HG03354 (cell line): Measurements from ENCODE around the gene OR6S1.
"Not testable (repeated sequence)": the region's sequence is repeated elsewhere in the genome, so short reads cannot be mapped to it uniquely, and the experiment has no call there.

Source experiments
- ATAC-seq: cut with Tn5 transposase; IDR thresholded peaks from one replicate; pipeline ENCODE4 v1.9.1; 2021; ENCODE audit warnings: mild to moderate bottlenecking; ENCODE audit not compliant: unreplicated experiment, poor library complexity, severe bottlenecking

OR6S1 gene

DNA sequence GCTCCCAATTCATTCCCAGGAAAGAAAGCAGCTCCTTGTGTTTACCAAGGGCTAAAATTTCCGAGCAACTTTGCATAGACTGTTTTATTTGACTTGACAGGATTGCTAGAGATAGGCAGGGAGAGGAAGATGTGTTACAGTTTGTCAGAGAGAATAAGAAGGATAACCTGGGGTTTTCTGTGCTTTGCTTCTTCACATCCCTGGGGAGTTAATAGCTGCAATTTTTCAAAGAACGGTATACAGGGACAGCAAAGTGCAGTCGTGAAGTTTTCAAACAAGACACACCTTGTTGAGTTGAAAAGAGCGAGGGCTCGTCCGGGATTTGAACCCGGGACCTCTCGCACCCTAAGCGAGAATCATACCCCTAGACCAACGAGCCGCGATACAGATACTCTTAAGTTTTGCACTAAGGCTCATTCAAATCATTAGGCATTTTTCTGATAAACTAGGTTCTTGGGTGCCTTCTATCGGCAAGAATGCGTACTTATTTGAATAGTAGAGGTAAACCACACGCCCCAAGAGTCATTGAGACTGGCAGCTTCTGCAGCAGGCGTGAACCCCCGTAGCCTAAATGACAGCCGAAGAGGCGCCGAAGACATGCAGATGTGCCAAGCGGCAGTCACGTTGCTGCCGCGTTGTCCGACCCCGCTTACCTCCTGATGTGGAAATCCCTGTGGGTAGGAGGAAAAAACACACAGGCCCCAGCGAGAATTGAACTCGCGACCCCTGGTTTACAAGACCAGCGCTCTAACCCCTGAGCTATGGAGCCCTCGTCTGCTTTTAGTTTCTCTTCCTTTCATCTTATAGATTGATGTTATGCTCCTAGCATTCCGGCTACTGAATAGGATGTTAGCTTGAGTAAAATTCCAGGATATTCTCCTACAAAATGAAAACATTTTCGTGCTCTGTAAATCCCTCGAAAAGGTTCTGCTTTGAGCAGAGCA lies 28.1 kb downstream of the OR6S1 start:
- ATAC-seq = peak; percentile 71

DNA sequence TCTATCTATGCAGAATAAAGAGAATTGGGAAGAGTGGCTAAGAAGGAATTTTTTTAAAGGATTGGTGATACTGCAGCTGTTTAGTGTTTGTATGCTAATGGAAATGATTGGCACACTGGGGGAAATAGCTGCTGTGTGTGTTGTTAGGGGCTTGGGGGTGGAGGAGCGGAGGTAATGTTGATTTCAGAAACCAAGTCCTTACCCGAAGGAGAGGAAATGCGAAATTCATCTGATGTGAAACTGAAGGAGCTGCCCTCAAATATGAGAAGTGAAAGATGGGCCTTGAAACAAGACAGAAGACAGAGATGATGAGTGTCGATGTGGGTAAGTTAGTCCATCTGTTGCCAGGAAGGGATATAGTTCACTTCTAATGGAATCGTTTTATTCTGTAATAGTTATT lies 29.1 kb downstream of the OR6S1 start:
- peak; percentile 18 for ATAC-seq

DNA sequence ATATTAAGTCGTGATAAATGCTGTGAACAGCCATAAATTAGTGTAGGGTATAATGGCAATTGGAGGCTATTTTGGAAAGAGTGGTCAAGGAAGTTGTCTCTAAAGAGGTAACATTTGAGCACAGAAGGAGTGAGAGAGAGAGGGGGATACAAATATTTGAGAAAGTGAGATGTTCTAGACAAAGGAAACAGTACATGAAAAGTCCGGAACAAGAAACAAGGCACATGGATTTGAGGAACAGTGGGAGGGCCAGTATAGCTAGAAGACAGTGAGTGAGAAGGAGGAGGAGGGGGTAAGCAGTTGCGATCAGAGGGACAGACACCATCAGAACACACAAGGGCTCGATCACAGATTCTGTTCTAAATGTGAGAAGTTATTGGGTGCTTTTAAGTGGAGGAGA lies 30.2 kb downstream of the OR6S1 start:
- ATAC-seq = no peak

DNA sequence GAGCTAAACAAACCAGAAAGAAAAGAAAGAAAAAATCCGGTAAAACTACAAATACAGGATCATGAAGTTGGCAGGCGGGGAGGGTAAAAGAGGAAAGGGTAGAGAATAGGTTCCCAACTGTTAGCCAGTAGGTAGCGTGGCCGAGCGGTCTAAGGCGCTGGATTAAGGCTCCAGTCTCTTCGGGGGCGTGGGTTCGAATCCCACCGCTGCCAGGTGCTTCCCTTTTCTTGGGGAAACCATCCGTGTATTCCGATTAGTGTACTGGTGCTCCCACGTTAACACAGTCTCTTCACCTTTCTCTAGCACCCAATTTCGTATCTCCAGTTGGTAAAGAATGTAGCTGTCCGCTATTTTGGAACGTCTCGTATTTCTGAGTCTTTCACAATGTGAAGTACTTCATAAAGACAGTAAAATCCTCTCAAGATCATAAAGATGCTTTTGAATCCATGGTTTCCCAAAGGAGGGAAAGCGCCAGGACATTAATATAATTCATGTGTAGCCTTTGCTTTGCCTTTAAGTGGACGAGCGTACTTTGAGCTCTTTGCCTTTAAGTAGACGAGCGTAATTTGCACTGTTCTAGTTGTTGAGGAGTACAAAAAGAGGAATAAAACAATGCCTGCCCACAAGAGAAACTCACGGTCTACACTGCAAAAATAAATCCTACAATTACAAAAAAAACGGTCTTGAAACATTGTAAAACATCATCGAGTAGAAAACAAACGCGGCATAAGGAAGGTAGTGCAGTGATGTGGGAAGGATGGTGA lies 31.3 kb downstream of the OR6S1 start:
- peak; percentile 16 for ATAC-seq

DNA sequence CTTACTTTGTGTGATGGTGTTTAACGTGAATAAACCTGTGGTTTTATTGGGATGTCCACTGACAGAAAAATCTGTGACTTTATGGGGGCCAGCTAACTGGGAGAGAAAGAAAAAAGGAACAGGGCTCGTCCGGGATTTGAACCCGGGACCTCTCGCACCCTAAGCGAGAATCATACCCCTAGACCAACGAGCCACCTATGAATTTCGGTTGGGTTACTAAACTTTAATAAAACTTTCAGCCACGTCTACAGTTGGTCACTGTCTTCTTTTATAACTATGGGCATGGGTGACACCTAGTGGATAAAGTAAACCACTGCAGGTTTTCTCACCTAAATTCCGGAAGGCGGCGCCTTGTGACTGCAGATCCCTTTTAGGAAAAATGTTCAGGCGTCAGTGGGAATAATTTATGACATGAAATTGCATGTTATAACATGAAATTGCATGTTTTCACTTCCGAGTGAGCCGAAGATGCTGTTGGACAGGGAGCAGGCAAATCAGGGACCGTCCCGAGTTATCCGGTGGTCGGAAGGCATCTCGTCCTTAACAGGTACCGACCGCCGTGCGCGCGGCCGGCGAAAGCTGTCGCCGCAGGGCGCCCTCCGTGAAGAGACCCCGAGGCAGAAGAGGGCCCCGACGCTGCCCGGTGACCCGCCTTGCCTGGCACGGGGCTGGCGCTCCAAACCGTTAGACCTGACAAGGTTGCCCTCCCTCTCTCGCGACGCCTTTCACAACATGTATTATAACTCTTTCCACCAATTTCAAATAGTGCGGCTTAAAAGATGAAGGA lies 32.1 kb downstream of the OR6S1 start:
- peak; percentile 22 for ATAC-seq

DNA sequence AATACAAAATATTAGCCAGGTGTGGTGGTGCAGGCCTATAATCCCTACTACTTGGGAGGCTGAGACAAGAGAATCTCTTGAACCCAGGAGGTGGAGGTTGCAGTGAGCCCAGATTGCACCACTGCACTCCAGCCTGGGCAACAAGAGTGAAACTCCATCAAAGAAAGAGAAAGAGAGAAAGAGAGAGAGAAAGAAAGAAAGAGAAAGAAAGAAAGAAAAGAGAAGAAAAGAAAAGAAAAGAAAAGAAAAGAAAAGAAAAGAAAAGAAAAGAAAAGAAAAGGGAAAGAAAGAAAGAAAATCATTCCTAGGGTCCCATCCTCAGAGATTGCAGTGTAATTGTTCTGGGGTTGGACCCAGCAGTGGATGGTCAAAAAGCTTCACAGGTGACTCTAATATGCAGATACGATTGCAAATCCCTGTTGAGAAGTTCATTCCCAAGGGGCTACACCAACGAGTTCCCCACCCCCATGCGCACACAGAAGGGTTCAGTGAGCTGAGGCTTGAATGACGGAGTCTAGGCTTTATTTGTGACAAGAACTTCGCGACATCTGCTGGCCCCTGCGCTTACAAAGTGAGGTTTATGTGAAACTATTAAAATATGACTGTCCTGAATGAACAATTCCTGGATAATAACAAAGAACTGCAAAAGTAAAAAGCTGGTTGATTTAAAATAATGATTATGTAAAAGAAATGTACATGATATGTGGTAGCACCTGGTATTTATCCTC lies 32.9 kb downstream of the OR6S1 start:
- ATAC-seq = no peak

DNA sequence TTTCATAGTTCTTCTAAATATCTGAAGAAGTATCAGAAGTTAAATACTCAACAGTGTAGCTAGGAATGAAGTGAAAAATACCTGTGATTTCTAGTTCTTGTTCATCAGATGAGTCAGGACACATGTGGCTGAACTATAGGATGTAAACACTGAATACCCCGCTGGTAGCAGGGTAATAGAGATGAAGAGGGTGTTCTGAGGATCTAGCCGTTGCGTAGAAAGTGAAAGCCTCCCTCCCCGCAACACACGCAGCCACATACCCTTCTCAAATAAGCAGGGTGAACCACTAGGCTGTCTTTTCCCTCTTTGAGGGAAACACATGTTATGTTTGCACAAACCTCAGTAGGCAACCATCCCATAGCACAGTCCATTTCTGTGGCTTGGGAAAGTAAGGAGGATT lies 33.9 kb downstream of the OR6S1 start:
- no peak for ATAC-seq

DNA sequence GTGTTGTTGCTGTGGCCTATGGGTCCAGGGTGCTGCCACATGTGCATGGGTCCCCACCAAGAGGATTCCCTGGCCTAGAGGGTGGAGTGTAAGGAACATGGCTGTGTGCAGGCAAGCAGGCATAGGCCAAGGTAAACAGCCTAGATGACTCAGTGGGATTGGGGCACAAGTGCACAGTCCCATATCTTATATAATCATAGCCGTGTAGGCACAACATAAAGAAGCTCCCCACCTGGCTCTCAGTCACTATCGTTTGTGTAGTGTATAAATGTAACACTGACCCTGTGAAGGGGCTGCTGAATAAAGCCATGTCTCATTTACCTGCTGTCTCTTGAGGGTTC lies 34.6 kb downstream of the OR6S1 start:
- no peak for ATAC-seq

DNA sequence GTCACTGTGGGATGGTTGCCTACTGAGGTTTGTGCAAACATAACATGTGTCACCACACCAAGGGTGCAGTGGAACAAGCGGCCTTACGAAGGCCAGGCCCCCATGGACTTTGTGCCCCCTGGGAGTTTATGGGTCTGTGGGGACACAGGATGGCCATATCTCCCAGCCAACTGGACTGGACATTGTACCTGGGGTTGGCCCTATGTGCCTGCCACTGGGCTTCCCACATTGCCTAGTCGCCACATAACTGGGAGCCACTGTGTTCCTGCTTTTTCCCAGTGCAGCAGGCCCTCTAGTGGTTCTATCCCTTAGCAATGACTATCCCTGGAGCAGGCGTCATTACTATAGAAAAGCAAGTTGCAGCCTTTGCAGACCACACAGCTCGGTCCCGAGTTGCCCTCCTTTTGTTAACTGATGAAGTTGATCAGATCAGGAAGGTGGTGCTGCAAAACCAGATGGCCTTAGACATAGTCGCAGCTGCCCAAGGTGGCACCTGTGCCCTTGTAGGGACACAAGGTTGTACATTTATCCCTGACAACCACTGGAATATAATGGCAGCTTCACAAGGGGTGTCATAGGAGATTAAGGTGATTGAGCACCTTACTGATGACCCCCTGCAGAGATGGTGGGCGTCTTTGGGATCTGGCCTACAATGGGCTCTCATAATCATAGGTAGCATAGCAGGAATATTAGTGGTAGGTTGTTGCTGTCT lies 35.1 kb downstream of the OR6S1 start:
- no peak for ATAC-seq

DNA sequence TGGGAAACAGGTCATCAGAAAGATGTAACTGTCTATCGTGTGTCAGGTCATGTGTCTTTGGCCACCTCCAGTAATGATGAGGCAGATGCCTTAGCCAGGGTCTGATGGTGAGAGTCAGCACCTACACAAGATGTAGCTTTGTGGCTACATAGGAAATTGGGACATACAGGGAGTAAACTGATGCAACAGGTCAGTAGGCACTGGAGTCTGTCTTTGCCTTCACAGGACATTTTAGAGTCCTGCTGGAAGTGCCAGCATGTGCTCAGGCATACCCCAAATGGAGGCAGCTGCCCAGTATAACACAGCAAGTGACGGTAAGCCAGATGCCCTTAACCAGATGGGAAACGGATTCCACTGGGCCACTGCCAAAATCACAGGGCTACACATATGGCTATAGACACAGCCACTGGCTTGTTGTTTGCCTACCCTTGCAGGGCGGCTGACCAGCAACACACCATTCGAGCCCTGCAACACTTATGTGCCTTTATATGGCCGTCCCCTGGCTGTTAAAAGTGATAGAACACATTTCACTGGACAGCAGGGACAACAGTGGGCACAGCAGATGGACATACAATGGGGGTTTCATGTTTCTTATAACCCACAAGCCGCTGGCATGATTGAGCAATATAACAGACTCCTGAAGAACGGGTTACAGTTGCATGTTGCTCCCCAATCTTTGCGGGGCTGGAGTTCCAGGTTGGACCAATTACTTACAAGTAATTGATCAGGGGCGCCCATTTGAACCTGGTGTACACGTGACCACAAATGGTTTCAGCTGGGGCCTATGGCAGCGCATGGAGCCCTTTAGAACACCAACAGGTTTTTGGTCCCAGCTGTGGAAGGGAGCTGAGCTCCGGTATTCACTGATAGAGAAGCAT lies 37.4 kb downstream of the OR6S1 start:
- no peak for ATAC-seq

DNA sequence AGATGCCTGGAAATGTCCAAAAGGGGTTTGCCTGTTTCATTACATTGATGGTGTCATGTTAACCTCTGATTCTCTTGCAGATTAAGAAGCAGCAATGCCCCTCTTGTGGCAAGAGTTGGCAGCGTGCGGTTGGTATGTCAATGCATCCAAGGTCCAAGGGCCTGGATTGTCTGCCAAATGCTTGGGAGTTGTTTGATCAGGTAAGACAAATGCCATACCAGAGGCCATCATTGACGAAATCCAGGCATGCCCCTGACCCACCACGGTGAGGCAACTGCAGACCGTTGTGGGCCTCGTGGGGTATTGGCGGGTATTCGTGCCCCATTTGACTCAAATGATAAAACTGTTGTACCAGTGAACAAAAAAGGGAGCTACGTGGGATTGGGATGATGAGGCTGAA lies 38.9 kb downstream of the OR6S1 start:
- ATAC-seq = no peak

DNA sequence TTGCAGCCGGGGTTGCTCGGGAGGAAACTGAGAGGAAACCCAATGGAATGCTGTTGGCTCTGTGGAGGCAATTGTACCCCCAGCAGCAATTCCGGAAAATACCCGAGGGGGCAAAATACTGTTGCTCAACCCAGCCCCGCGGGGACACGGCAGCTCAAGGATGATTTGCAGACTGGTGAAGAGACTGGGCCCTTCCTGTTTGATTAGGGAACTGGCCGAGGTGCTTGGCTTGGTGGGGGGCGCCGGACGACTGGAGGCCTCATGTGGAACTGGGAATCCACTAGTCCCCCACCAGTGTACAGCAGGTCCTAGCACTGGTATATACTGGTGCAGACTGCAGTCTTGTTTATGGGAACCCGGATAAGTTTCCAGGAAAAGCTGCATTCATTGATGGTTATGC lies 40.0 kb downstream of the OR6S1 start:
- ATAC-seq = no peak

DNA sequence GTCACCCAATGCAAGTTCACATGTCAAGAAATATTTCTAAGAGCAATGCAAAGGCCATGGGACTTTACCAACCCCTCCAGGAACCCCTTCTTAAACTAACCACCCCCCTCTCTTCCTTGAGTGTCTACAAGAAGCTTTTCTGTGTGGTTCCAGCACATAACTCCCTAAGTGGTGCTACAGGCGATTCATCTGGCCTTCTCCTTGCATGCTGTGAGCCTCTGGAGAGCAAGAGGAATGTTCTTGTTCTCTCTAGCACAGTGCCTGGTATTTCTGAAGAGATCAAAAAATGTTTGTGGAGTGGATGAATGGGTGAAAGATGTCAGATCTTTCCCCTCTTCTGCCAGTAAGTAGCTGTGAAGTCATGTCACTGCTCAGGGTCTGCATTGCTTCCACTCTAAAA lies 44.4 kb downstream of the OR6S1 start:
- ATAC-seq = no peak

DNA sequence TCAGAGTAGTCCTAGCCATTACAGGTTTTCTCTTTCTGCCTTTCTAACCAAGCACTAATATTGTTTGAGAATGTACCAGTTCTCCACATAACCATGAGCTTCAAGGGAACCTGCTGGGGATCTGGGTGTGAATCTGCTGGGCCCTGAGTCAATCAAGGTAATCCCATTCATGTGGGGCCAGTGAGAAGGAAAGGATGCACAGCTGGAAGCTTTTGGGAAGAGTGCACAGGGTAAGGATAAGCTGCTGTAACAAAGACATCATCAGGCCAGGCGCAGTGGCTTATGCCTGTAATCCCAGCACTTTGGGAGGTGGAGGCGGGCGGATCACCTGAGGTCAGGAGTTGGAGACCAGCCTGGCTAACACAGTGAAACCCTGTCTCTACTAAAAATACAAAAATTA lies 45.8 kb downstream of the OR6S1 start:
- not testable (repeated sequence) for ATAC-seq

DNA sequence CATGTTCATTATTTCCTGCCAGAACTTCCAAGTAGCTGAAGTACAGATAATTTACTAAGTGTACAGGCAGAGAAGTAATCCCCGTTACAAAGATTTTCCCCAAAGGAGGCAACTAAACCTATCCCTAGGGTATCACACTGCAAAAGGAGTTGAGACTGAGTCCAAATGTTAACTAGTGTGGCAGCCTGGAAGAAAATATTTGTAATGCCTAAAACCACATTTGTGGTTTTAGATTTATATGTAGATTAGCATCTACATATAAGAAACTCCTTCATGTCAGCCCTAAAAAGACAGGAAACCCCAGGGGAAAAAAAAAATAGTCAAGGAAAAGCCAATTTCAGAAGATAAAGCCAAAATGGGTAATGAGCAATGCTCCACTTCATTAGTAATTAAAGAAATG lies 48.9 kb downstream of the OR6S1 start:
- ATAC-seq = no peak

DNA sequence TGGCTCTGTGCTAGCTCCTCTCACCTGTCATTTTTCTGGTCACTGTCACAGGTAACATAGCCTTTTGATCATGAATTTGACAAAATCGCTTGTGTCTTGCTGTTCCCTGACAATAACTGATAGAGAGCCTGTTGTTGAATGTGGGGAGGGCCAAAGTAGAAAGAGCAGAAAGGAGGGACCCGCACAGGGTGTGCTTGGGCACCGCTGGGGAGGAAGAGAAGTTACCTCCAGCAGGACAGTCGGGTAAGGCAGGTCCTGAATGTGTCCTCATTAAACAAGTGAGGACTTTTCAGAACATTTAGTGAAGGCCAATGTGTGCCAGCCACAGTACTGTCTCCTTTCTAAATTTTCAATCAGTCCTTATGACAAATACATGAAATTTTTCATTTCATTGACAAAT lies 50.3 kb downstream of the OR6S1 start, which contains the start of gene RNASE12:
RNASE12 (minus strand) TSS at position 142 of the 400 bp plus-strand sequence. CDS start 653 bp downstream, outside the sequence.
- no peak for ATAC-seq
